Rectal smooth muscle tissue (tissue), 1 donor: ENCODE data around the gene SIVA1.

Experiments used
- H3K27ac ChIP-seq: one replicate; pipeline ENCODE4 v1.7.0; 2013; ENCODE audit warnings: low read depth, low read length, inconsistent platforms
- H3K27me3 ChIP-seq: one replicate; pipeline ENCODE4 v1.7.0; 2013; ENCODE audit warnings: low read length; ENCODE audit not compliant: control insufficient read depth, insufficient read depth
- H3K36me3 ChIP-seq: one replicate; pipeline ENCODE4 v1.7.0; 2013; ENCODE audit warnings: low read length; ENCODE audit not compliant: control insufficient read depth, insufficient read depth
- H3K4me1 ChIP-seq: one replicate; pipeline ENCODE4 v1.7.0; 2013; ENCODE audit warnings: low read length; ENCODE audit not compliant: control insufficient read depth, insufficient read depth
- H3K4me3 ChIP-seq: one replicate; pipeline ENCODE4 v1.7.0; 2013; ENCODE audit warnings: low read length
- H3K9ac ChIP-seq: one replicate; pipeline ENCODE4 v1.7.0; 2013; ENCODE audit warnings: low read length

The SIVA1 gene

DNA sequence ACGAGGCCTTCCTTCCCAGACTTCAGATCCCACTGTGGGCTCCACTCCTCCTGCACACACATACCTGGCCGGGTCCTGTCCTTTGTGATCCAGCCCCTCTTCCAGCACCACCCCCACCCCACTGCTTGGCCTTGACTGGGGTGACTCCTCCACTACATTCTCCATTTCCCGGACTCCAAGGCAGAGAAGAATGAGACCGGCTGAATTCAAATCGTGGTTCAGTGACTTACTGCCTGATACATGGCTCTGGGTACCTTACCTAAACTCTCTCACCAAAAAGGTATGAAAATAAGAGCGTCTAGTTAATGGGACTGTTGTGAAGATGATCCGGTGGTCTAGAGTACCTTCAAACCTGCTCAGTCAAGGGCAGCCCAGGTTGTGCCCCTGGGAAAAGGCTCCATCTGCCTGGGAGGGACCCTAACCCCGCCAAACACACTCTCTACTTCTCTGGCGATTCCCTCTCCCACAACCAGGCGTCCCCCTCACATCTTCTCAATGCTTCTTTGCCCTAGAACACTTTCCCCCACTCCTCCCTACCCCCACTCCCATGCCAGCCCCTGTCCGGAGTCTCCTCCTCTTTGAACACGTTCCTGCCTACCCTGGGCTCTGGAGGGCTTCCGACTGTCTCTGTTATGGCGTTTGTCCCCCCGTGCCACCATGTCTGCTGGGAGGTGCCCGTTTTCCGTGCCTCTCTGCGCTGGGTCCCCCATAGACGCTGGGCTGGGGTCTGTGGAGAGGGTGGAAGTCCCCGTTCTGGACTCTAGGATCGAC lies 46.5 kb downstream of the SIVA1 start:
- Histone ChIP-seq H3K27ac (peak overlapping the region; percentile 96), H3K27me3 (no peaks in the 10 kb centered on the region), H3K9ac (peak overlapping the region; percentile 84), H3K4me3 (peak overlapping the region; percentile 73), H3K4me1 (peaks cover 12% of the 10 kb centered on the region), H3K36me3 (no peaks in the 10 kb centered on the region)

DNA sequence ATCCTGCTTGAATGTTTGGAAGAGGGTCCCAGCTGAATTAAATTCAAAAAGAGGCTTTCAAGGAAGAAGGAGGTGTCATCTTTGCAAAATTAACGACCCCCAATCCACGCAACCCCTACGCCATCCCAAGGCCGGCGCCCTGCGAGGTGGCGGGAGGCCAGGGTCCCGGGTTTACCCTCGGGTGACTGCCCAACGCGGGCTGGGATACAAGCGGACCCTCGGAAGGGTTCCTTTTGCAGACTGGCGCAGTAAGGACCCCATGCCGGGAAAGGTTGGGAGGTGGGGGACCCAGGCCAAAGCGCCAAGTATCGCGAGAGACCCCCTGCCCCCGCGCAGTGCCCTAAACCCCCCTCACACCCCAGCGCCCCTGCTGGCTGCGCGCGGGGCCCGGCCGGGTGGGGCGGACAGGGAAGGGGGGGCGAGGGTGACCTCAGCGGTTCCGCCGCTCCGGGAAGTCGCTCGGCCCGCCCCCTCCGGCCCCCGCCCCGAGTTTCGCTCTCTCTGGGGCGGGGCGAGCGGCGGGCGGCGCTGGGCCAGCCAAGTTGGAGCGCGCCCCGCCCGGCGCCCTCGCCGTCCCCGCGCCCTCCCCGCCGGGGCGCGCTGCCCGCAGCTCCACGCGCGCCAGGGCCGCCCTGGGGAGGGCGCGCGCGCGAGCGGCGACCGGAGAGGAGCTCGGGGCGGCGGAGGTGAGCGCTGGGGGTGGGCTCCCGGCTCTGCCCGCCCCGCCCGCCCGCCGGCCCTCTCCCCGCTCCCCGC lies 47.2 kb downstream of the SIVA1 start:
- peak overlapping the region; percentile 96 for H3K27ac ChIP-seq
- peaks cover 12% of the 10 kb centered on the region for H3K4me1 ChIP-seq
- H3K9ac ChIP-seq = peak overlapping the region; percentile 84
- no peaks in the 10 kb centered on the region for H3K27me3 ChIP-seq
- no peaks in the 10 kb centered on the region for H3K36me3 ChIP-seq
- H3K4me3 ChIP-seq = peak overlapping the region; percentile 82

DNA sequence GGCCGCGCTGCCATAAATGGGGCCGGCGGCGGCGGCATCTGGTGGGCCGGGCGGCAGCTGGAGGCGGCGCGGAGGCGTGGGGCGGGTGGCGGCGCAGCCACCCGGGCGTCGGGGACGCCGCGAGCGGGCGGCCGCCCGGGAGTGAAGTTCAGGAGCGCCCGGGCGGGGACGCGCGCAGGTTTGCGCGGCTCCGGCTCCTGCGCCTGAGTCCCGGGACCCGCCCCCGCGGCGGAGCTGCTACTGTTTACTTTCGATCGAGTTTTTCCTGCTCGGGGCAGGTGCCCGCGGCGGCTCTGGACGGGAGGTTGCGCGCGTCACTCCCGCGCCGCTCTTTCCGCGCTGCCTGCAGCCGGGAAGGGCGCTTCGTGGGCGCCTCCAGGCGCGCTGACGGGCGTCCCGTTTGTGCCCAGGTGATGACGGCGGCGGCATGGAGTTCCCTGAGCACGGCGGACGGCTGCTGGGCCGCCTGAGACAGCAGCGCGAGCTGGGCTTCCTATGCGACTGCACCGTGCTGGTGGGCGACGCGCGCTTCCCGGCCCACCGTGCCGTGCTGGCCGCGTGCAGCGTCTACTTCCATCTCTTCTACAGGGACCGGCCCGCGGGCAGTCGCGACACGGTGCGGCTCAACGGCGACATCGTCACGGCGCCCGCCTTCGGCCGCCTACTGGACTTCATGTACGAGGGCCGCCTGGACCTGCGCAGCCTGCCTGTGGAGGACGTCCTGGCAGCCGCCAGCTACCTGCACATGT lies 48.0 kb downstream of the SIVA1 start, which contains the start of gene ZBTB42:
Gene ZBTB42 (plus strand): TSS at position 331 of the 749 bp plus-strand sequence. CDS start 97 bp downstream, at position 428.
- no peaks in the 10 kb centered on the region for H3K27me3 ChIP-seq
- H3K36me3 ChIP-seq = no peaks in the 10 kb centered on the region
- peak within 1 kb of the TSS; percentile 96 for H3K27ac ChIP-seq
- peaks cover 10% of the 10 kb centered on the region for H3K4me1 ChIP-seq
- H3K4me3 ChIP-seq = peak within 1 kb of the TSS; percentile 82
- peak within 1 kb of the TSS; percentile 84 for H3K9ac ChIP-seq

DNA sequence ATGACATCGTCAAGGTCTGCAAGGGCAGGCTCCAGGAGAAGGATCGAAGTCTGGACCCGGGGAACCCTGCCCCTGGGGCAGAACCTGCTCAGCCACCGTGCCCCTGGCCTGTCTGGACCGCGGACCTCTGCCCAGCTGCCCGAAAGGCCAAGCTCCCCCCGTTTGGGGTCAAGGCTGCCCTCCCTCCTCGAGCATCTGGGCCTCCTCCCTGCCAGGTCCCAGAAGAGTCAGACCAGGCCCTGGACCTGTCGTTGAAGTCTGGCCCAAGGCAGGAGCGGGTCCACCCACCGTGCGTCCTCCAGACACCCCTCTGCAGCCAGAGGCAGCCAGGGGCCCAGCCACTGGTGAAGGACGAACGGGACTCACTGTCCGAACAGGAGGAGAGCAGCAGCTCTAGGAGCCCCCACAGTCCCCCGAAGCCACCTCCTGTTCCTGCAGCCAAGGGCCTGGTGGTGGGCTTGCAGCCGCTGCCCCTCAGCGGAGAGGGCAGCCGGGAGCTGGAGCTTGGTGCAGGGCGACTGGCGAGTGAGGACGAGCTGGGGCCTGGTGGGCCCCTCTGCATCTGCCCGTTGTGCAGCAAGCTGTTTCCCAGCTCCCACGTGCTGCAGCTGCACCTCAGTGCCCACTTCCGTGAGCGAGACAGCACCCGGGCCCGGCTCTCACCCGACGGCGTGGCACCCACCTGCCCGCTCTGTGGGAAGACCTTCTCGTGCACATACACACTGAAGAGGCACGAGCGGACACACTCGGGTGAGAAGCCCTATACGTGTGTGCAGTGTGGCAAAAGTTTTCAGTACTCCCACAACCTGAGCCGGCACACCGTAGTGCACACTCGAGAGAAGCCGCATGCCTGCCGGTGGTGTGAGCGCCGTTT lies 48.8 kb downstream of the SIVA1 start:
- no peaks in the 10 kb centered on the region for H3K36me3 ChIP-seq
- H3K9ac ChIP-seq = peak overlapping the region; percentile 5
- H3K27ac ChIP-seq = no peak overlapping the region
- H3K4me3 ChIP-seq = peak overlapping the region; percentile 82
- H3K4me1 ChIP-seq = peaks cover 7% of the 10 kb centered on the region
- no peaks in the 10 kb centered on the region for H3K27me3 ChIP-seq

DNA sequence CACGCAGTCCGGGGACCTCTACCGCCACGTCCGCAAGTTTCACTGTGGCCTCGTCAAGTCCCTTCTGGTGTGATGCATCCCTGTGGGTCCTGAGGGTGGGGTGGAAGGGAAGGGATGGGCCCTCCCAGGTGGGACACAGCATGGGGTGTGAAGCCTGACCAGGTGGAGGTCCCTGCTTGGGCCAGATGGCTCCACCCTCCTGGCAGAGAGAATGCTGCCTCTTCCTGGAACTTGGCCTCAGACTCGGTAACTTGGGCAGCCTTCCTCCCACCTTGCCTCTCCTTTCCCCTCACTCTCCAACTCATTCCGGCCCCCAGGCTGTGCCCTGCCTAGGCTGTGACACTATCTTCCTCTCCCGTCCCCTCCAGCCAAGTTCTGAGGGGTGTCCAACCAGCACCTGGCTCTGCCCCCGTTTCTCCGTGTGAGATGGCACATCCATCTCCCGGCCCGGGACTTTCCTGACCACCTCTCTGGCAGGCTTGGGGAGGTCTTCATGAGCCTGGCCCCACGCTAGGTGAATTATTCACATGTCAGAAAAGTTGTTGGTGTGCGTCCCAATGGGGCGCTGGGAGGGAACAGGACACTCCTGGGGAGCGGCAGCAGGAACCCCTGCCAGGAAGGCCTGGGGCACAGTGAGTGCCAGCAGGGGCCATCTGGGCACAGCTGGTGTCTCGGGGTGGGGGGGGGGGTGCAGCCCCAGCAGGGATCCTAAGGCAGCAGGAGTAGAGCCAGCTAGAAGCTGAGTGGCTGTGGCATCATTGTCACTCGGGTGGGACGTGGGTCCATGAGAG lies 49.6 kb downstream of the SIVA1 start:
- Histone ChIP-seq H3K4me1 (peaks cover 7% of the 10 kb centered on the region), H3K9ac (no peak overlapping the region)

DNA sequence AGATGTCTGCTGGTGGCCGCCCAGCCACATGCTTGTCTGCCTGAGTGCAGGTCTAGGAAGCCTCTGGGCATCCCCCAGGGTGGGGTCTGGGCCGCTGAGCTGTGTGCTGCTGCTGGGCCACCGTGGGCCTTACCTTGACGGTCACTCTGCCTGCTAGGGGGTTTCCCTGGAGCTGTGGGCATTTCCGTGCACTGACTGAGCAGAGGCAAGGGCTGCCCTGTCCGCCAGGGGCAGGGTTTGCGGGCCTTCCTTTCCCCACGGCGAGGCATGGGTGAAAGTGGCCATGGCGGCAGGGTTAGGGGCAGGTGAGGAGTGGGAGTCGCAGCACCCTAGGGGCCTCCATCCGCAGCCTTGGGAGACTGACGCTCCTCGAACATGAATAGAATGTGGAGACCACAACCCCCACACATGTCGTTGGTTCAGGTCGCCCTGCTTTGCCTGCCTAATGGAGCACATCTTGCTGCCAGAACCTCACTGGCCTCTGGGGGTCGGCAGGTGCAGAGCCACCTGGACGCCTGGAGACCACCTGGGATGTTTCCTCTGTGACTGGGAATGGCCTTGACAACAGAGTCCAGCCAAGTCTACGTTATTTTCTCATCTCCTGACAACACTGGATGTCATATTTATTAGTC lies 50.4 kb downstream of the SIVA1 start:
- no peaks in the 10 kb centered on the region for H3K27me3 ChIP-seq
- no peak overlapping the region for H3K27ac ChIP-seq
- no peaks in the 10 kb centered on the region for H3K36me3 ChIP-seq
- H3K4me1 ChIP-seq = peaks cover 7% of the 10 kb centered on the region
- no peak overlapping the region for H3K4me3 ChIP-seq
- no peak overlapping the region for H3K9ac ChIP-seq

More for the DNA sequence above, 49.6 kb downstream of the SIVA1 start:
- H3K36me3 ChIP-seq = no peaks in the 10 kb centered on the region
- no peaks in the 10 kb centered on the region for H3K27me3 ChIP-seq
- H3K27ac ChIP-seq = no peak overlapping the region
- peak overlapping the region; percentile 12 for H3K4me3 ChIP-seq

DNA sequence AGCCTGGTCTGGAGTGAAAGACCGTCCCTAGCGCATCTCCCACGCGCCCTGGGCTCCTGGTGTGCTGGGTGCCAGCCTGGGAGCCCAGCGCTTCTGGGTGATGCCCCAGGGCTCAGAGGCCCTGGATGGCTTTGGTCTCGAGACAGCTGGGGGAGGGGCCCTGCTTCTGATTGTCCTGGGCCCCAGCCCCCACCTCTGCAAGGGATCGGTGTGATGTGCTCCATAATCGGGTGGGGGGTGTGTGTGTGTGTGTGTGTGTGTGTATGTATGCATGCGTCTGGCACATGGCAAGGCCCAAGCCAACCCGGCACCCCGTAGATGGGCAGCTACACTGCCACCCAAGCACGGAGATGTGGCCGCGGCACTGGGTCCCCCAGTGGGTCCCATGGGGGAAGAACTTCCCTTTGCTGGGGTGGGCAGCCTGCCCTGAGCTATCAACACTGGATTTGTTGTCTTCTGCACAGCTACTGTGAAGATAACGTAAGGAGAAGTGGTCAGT lies 51.0 kb downstream of the SIVA1 start:
- Histone ChIP-seq H3K27me3 (no peaks in the 10 kb centered on the region), H3K36me3 (no peaks in the 10 kb centered on the region), H3K9ac (no peak overlapping the region), H3K27ac (no peak overlapping the region), H3K4me3 (no peak overlapping the region), H3K4me1 (peaks cover 7% of the 10 kb centered on the region)

DNA sequence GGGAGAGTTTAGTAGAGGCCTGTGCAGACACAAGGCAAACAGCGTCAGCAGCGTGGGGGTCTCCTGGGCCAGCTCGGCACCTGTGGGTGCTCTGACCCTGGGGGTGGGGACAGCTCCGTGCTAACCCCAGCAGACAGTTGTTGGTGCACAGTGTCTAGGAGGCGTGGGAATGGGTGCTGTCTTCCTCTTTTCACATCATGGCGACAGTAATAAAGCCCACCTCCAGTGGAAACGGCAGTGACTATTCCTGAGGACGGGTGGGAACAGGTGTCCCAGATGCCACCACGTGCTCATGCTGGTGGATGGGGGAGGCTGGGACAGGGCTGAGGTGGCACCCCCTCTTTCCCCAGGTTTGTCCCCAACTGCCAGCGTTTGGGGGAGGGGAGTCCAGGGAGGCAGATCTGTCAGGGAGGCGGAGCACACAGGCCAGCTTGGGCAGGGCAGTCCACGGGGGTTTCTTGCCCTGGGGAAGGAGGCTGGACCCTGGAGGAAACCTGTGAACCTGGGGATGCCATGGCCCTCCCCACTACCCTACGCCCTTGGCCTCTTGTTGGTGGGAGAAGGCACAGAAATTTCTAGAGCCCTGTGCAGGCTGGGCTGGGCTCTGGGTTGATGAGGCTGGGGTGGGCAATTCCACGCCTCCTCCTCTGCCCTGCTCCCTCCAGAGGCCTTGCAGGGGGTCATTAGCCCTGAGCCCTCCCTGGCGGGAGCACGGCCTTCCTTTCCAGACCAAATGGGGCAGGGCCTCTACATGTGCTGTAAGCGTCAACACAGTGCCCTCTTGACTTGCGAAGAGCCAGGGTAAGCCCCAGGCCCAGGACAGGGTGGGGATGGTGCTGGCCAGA lies 51.8 kb downstream of the SIVA1 start:
- Histone ChIP-seq H3K36me3 (no peaks in the 10 kb centered on the region), H3K4me3 (no peak overlapping the region), H3K9ac (no peak overlapping the region), H3K4me1 (peaks cover 7% of the 10 kb centered on the region), H3K27ac (no peak overlapping the region), H3K27me3 (no peaks in the 10 kb centered on the region)

DNA sequence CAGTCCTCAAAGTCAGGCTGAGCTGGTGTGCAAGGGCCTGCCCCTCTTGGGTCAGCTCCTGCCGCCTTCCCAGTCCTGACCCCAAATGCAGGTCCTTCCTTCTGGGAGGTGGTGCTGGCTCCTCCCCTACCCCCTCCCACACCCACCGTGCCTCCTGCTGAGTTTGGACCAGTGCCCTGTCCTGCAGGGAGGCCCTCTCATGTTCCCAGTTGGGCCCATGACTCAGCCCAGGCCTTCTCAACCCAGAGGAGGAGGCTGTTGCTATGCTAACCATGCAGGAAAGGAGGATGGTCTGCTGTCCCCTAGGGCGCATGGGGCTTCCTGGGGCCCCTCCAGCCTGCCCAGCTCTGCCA lies 52.4 kb downstream of the SIVA1 start:
- Histone ChIP-seq H3K36me3 (no peaks in the 10 kb centered on the region), H3K4me3 (no peak overlapping the region), H3K4me1 (peaks cover 7% of the 10 kb centered on the region), H3K27me3 (no peaks in the 10 kb centered on the region), H3K27ac (no peak overlapping the region), H3K9ac (no peak overlapping the region)

DNA sequence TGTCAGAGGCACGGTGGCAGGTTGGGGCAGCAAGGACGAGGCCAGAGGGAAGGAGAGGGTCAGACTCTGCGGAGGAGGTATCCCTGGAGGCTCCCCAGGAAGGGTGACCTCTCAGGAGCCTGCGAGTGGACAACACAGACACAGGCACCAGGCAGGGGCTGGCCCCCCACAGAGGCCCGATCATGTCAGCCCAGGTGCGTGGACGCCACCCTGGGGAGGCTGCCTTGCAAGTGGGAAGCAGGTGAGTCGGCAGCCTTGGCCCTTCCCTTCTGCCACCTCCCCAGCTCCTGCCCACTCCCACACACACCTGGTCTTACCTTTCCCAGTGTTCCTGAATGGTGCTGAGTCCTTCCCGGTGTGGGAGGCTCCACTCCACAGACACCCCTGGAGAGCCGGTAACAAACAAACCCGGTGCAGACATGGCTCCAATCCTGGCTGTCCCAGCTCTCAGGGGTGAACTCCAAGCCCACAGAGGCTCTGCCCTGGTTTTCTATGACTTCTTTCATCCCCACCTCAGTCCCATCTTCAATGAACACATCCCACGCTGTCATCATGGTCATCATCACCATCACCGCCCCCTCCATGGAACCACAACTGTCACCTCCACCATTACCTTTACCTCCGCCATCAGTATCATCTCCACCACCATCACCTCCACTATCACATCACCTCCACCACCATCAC lies 53.1 kb downstream of the SIVA1 start:
- H3K27me3 ChIP-seq = no peaks in the 10 kb centered on the region
- no peak overlapping the region for H3K27ac ChIP-seq
- H3K4me3 ChIP-seq = no peak overlapping the region
- H3K36me3 ChIP-seq = no peaks in the 10 kb centered on the region
- H3K9ac ChIP-seq = no peak overlapping the region
- H3K4me1 ChIP-seq = peaks cover 7% of the 10 kb centered on the region
